Ishikawa (cell line): ENCODE measurements around the gene NKD2.

Experiments used
- CEBPB ChIP-seq: IDR thresholded peaks from 2 replicates; pipeline ENCODE4 v1.6.1; 2012
- CREB1 ChIP-seq: IDR thresholded peaks from 2 replicates; pipeline ENCODE4 v1.6.1; 2012; ENCODE audit warnings: low read depth
- EGR1 ChIP-seq: IDR thresholded peaks from 2 replicates; pipeline ENCODE4 v1.6.1; 2012
- EP300 ChIP-seq: IDR thresholded peaks from 2 replicates; pipeline ENCODE4 v1.6.1; 2012; ENCODE audit warnings: borderline replicate concordance
- FOXM1 ChIP-seq: IDR thresholded peaks from 2 replicates; pipeline ENCODE4 v1.6.1; 2012; ENCODE audit warnings: low read depth, borderline replicate concordance
- MAX ChIP-seq: IDR thresholded peaks from 2 replicates; pipeline ENCODE4 v1.6.1; 2012
- NFIC ChIP-seq: IDR thresholded peaks from 2 replicates; pipeline ENCODE4 v1.6.1; 2012
- RAD21 ChIP-seq: IDR thresholded peaks from 2 replicates; pipeline ENCODE4 v1.6.1; 2012; ENCODE audit warnings: low read depth
- REST ChIP-seq: IDR thresholded peaks from 2 replicates; pipeline ENCODE4 v1.6.1; 2012; ENCODE audit warnings: low read depth, mild to moderate bottlenecking
- TAF1 ChIP-seq: IDR thresholded peaks from 2 replicates; pipeline ENCODE4 v1.6.1; 2012; ENCODE audit warnings: low read depth, mild to moderate bottlenecking
- TCF12 ChIP-seq: IDR thresholded peaks from 2 replicates; pipeline ENCODE4 v1.6.1; 2012; ENCODE audit warnings: low read depth
- TEAD4 ChIP-seq: IDR thresholded peaks from 2 replicates; pipeline ENCODE4 v1.6.1; 2012
- USF1 ChIP-seq: IDR thresholded peaks from 2 replicates; pipeline ENCODE4 v1.6.1; 2012
- YY1 ChIP-seq: IDR thresholded peaks from 2 replicates; pipeline ENCODE4 v1.6.1; 2012; ENCODE audit warnings: low read depth
- ZBTB7A ChIP-seq: IDR thresholded peaks from 2 replicates; pipeline ENCODE4 v1.6.1; 2012; ENCODE audit warnings: low read depth

NKD2 gene

GRCh38 chr5:1065891-1066650, 57.5 kb downstream of the NKD2 start:
- TF ChIP-seq REST (no peak), YY1 (no peak), RAD21 (no peak), EP300 (no peak), FOXM1 (no peak), NFIC (no peak)

GRCh38 chr5:1066676-1067075, 58.1 kb downstream of the NKD2 start:
- TF ChIP-seq NFIC (no peak), RAD21 (no peak), CEBPB (no peak), TEAD4 (no peak), EGR1 (no peak), CREB1 (no peak), FOXM1 (no peak), REST (no peak), MAX (no peak), USF1 (no peak), YY1 (no peak), ZBTB7A (no peak), TAF1 (no peak)

- no peak for TF ChIP-seq REST
- TF ChIP-seq YY1: no peak
- TF ChIP-seq TCF12: no peak
- TF ChIP-seq CREB1: no peak
- no peak for TF ChIP-seq FOXM1
- TF ChIP-seq MAX: no peak
- no peak for TF ChIP-seq TAF1
- no peak for TF ChIP-seq EGR1
- TF ChIP-seq TEAD4: no peak
- TF ChIP-seq EP300: no peak
- TF ChIP-seq ZBTB7A: no peak
- TF ChIP-seq CEBPB: no peak
- TF ChIP-seq NFIC: no peak
- TF ChIP-seq USF1: no peak
- no peak for TF ChIP-seq RAD21
Observed at GRCh38 chr5:1067141-1068121, 58.8 kb downstream of the NKD2 start.
